K562 (cell line): Measurements from ENCODE around the gene MTHFD2. TPM values are rescaled to one million over a fixed set of nuclear protein-coding genes. Genes with fewer than 3 reads are reported as not detected.

Experiments used
- FUS ChIP-seq: fragments of 200-400 bp; formaldehyde crosslinking; optimal IDR thresholded peaks from 2 replicates; pipeline ENCODE3; 2017; ENCODE audit warnings: low read depth, low read length
- HIVEP1 ChIP-seq: fragments of 250-450 bp; sonication (Bioruptor Pico); IDR thresholded peaks from 2 replicates; pipeline ENCODE4 v1.4.0; 2020; ENCODE audit warnings: mild to moderate bottlenecking
- KLF13 ChIP-seq: fragments of 450-650 bp; IDR thresholded peaks from 2 replicates; pipeline ENCODE4 v1.6.1; 2016; ENCODE audit warnings: missing genetic modification characterization, low read depth, mild to moderate bottlenecking, missing compliant biosample characterization, moderate library complexity, borderline replicate concordance
- PHB ChIP-seq: fragments of 250-450 bp; sonication (Bioruptor Pico); IDR thresholded peaks from 2 replicates; pipeline ENCODE4 v1.5.0; 2021
- PRDM10 ChIP-seq: fragments of 450-650 bp; IDR thresholded peaks from 2 replicates; pipeline ENCODE4 v1.6.1; 2018; ENCODE audit not compliant: partially characterized antibody
- RBBP5 ChIP-seq: fragments of 200-600 bp; sonication (generic); IDR thresholded peaks from 2 replicates; pipeline ENCODE4 v1.6.1; 2012; ENCODE audit warnings: borderline replicate concordance, mild to moderate bottlenecking, low read length, control low read depth, inconsistent platforms; ENCODE audit not compliant: insufficient read depth, poor library complexity, severe bottlenecking
- SREBF2 ChIP-seq: sonication (generic); formaldehyde crosslinking; IDR thresholded peaks from 2 replicates; pipeline ENCODE4 v1.4.0; 2020; ENCODE audit warnings: mild to moderate bottlenecking, missing genetic modification reagents
- STAT5B ChIP-seq: fragments of 250-450 bp; sonication (Bioruptor Pico); IDR thresholded peaks from 2 replicates; pipeline ENCODE4 v1.8.0; 2021; ENCODE audit warnings: mild to moderate bottlenecking, inconsistent platforms
- TEAD4 ChIP-seq, 2 experiments: sonication (generic) in 1 of 2; formaldehyde crosslinking in 1 of 2; IDR thresholded peaks; 2 replicates each; pipeline versions ENCODE4 v1.6.1 to v1.8.0; 2012 to 2022; ENCODE audit warnings: borderline replicate concordance in 1 of 2, inconsistent platforms in 1 of 2, low read length in 1 of 2, mild to moderate bottlenecking in 1 of 2, missing genetic modification reagents in 1 of 2
- UBTF ChIP-seq, 2 experiments: IDR thresholded peaks; 2 replicates each; pipeline ENCODE4 v1.6.1; 2012; ENCODE audit warnings: improper control_type of control experiment in 2 of 2, low read depth in 2 of 2, low read length in 2 of 2, borderline replicate concordance in 1 of 2
- ZNF347 ChIP-seq: fragments of 450-650 bp; formaldehyde crosslinking; IDR thresholded peaks from 2 replicates; pipeline ENCODE4 v1.4.0; 2020; ENCODE audit warnings: low read depth, mild to moderate bottlenecking, moderate library complexity
- ZNF507 ChIP-seq: conservative IDR thresholded peaks from 2 replicates; pipeline ENCODE4 v1.6.1; 2017; ENCODE audit warnings: missing genetic modification characterization, missing compliant biosample characterization
- ZNF592 ChIP-seq: fragments of 450-650 bp; IDR thresholded peaks from 2 replicates; pipeline ENCODE4 v1.6.1; 2017; ENCODE audit warnings: antibody characterized with exemption, mild to moderate bottlenecking
- ZNF668 ChIP-seq: fragments of 250-450 bp; sonication (Bioruptor Pico); IDR thresholded peaks from 2 replicates; pipeline ENCODE4 v1.8.0; 2022; ENCODE audit warnings: mild to moderate bottlenecking, inconsistent platforms
- polyA plus RNA-seq, 8 experiments: library from polyadenylated mRNA; depleted of rRNA in 4 of 8; stranded (reverse) in 5 of 8; unstranded in 3 of 8; fragments of >200 nt; fragmentation: Nextera tagmentation in 2 of 8; fragmentation: Illumina TruSeq in 1 of 8; extraction: Ambion mirVana in 2 of 8; extraction: Trizol in 1 of 8; gene quantifications; 2 replicates each; pipeline versions ENCODE4 v1.2.1 to v1.2.3, GENCODE V29; 2011 to 2014; ENCODE audit warnings: inconsistent platforms in 1 of 8, missing spikeins in 1 of 8
- total RNA-seq, 7 experiments: library from RNA; depleted of rRNA in 6 of 7; stranded (reverse); fragments of >200 nt in 6 of 7; fragmentation: Illumina TruSeq in 2 of 7; extraction: Trizol in 2 of 7; gene quantifications; 2 replicates each; pipeline versions ENCODE4 v1.2.1 to v1.2.3, GENCODE V29; 2011 to 2021; ENCODE audit warnings: low replicate concordance in 1 of 7

The MTHFD2 gene
- total and polyA plus RNA-seq, 9 of the 15 experiments (the other 6 are each of a cell fraction or from before 2014, with no cell fraction given) = 113 to 520 (median 234) TPM

- TF ChIP-seq PRDM10 (no peak), ZNF507 (tag) (no peak), ZNF592 (no peak), ZNF668 (no peak), TEAD4 (IDR thresholded peaks at IDR 0.05; ENCODE audit: low read length) (no peak), TEAD4 (CRISPR knock-in tag; IDR thresholded peaks at IDR 0.05; ENCODE audit: borderline replicate concordance) (no peak), KLF13 (tag) (no peak), STAT5B (CRISPR knock-in tag) (no peak), HIVEP1 (no peak), UBTF (IDR thresholded peaks at IDR 0.05; ENCODE audit: borderline replicate concordance in 1 of 2, low read depth in 2 of 2, low read length in 2 of 2) (no peak), ZNF347 (CRISPR knock-in tag) (no peak), FUS (no peak), SREBF2 (CRISPR knock-in tag) (no peak), RBBP5 (no peak), PHB (CRISPR knock-in tag) (no peak)
Observed at GRCh38 chr2:74259733-74260132, 61.3 kb downstream of the MTHFD2 start (continued).
